Smooth muscle cell (in vitro differentiated cells): ENCODE results near the gene RNU5B-1. TPM values are rescaled to one million over a fixed set of nuclear protein-coding genes. Genes with fewer than 3 reads are reported as not detected.

Experiments used
- DNase-seq: peaks from one replicate; lab custom pipeline; 2025; ENCODE audit not compliant: unreplicated experiment; lab: John Stamatoyannopoulos, UW
- H2AFZ ChIP-seq: fragments of 200-600 bp; sonication (generic); 2 replicates; pipeline ENCODE4 v1.6.0; 2016; ENCODE audit warnings: antibody characterized with exemption, low read depth, mild to moderate bottlenecking
- H3F3A ChIP-seq: fragments of 200-600 bp; sonication (generic); 2 replicates; pipeline ENCODE4 v1.6.0; 2017; ENCODE audit warnings: antibody characterized with exemption, low read depth
- H3K27ac ChIP-seq: fragments of 200-600 bp; sonication (generic); 2 replicates; pipeline ENCODE4 v1.5.1; 2016; ENCODE audit warnings: low read depth, mild to moderate bottlenecking
- H3K27me3 ChIP-seq: fragments of 200-600 bp; sonication (generic); 2 replicates; pipeline ENCODE4 v1.6.1; 2016; ENCODE audit warnings: low read depth, mild to moderate bottlenecking
- H3K36me3 ChIP-seq: fragments of 200-600 bp; sonication (generic); 2 replicates; pipeline ENCODE4 v1.5.1; 2016; ENCODE audit warnings: low read depth
- H3K4me1 ChIP-seq: fragments of 200-600 bp; sonication (generic); 2 replicates; pipeline ENCODE4 v1.5.1; 2016; ENCODE audit warnings: low read depth
- H3K4me2 ChIP-seq: fragments of 200-600 bp; sonication (generic); 2 replicates; pipeline ENCODE4 v1.6.0; 2016; ENCODE audit warnings: mild to moderate bottlenecking
- H3K4me3 ChIP-seq: fragments of 200-600 bp; sonication (generic); 2 replicates; pipeline ENCODE4 v1.5.1; 2016; ENCODE audit warnings: mild to moderate bottlenecking
- H3K79me2 ChIP-seq: fragments of 200-600 bp; sonication (generic); 2 replicates; pipeline ENCODE4 v1.6.0; 2016; ENCODE audit warnings: low read depth, mild to moderate bottlenecking
- H3K9ac ChIP-seq: fragments of 200-600 bp; sonication (generic); 2 replicates; pipeline ENCODE4 v1.6.0; 2016; ENCODE audit warnings: low read depth
- H3K9me3 ChIP-seq: fragments of 200-600 bp; sonication (generic); replicated peaks from 2 replicates; pipeline ENCODE4 v1.5.1; 2016; ENCODE audit warnings: low read depth
- H4K20me1 ChIP-seq: fragments of 200-600 bp; sonication (generic); 2 replicates; pipeline ENCODE4 v1.6.0; 2016; ENCODE audit warnings: low read depth
- CTCF ChIP-seq: fragments of 200-600 bp; sonication (generic); IDR thresholded peaks from 2 replicates; pipeline ENCODE4 v1.5.1; 2017; ENCODE audit warnings: borderline replicate concordance, mild to moderate bottlenecking, antibody characterized with exemption; ENCODE audit not compliant: insufficient read depth, poor library complexity, severe bottlenecking
- WGBS: methylation state at CpG from one replicate; pipeline ENCODE4 v1.1.7; 2016; ENCODE audit warnings: low lambda C conversion rate; 5-methylcytosine and 5-hydroxymethylcytosine counted together
- polyA plus RNA-seq: library from polyadenylated mRNA; unstranded; fragments of >200 nt; fragmentation: Nextera tagmentation; extraction: Ambion mirVana; gene quantifications from 2 replicates; pipeline ENCODE4 v1.2.1, GENCODE V29; 2016
- total RNA-seq: library from RNA; depleted of rRNA; stranded (reverse); fragments of >200 nt; gene quantifications from 2 replicates; pipeline ENCODE4 v1.2.3, GENCODE V29; 2014

Gene RNU5B-1
- total and polyA plus RNA-seq, 2 experiments from 2014 or later: not detected

- Histone ChIP-seq H3K27ac (no peak overlapping the region), H3K9ac (no peak overlapping the region), H3K9me3 (no peaks in the 10 kb centered on the region), H4K20me1 (no peaks in the 10 kb centered on the region), H3K36me3 (no peaks in the 10 kb centered on the region), H3F3A (no peaks in the 10 kb centered on the region), H3K79me2 (no peaks in the 10 kb centered on the region), H3K27me3 (no peaks in the 10 kb centered on the region), H3K4me2 (peak overlapping the region; percentile 39), H2AFZ (no peak overlapping the region), H3K4me1 (peaks cover 32% of the 10 kb centered on the region), H3K4me3 (no peak overlapping the region)
- no peak for TF ChIP-seq CTCF
- 92% methylated on average over 18 of the region's 19 CpGs for WGBS
- no peak for DNase-seq
These were observed 31.0 kb downstream of the RNU5B-1 start for GRCh38 chr15:65335278-65336055.

GRCh38 chr15:65336493-65337435 lies 32.3 kb downstream of the RNU5B-1 start:
- no peaks in the 10 kb centered on the region for H4K20me1 ChIP-seq
- H3K9ac ChIP-seq: no peak overlapping the region
- no peak for TF ChIP-seq CTCF
- peaks cover 32% of the 10 kb centered on the region for H3K4me1 ChIP-seq
- peaks cover 7% of the 10 kb centered on the region for H3K79me2 ChIP-seq
- H3K27me3 ChIP-seq: no peaks in the 10 kb centered on the region
- H3F3A ChIP-seq: no peaks in the 10 kb centered on the region
- no peak overlapping the region for H3K4me3 ChIP-seq
- WGBS: 81% methylated on average over 21 of the region's 21 CpGs
- DNase-seq: no peak
- no peak overlapping the region for H2AFZ ChIP-seq
- no peak overlapping the region for H3K4me2 ChIP-seq
- no peak overlapping the region for H3K27ac ChIP-seq
- no peaks in the 10 kb centered on the region for H3K9me3 ChIP-seq
- no peaks in the 10 kb centered on the region for H3K36me3 ChIP-seq

- Histone ChIP-seq H3K4me2 (no peak overlapping the region), H3K27ac (no peak overlapping the region), H3K4me3 (no peak overlapping the region), H4K20me1 (no peaks in the 10 kb centered on the region), H3K9me3 (no peaks in the 10 kb centered on the region), H2AFZ (no peak overlapping the region), H3K36me3 (no peaks in the 10 kb centered on the region), H3K27me3 (no peaks in the 10 kb centered on the region), H3K4me1 (peaks cover 32% of the 10 kb centered on the region), H3F3A (no peaks in the 10 kb centered on the region), H3K9ac (no peak overlapping the region), H3K79me2 (peaks cover 9% of the 10 kb centered on the region)
- TF ChIP-seq CTCF: no peak
- 75% methylated on average over 6 of the region's 6 CpGs for WGBS
- DNase-seq: no peak
These were observed 33.1 kb downstream of the RNU5B-1 start for GRCh38 chr15:65337436-65338070.
